Astrocyte (in vitro differentiated cells and primary cell): Measurements from ENCODE around the gene CMSS1. TPM values are rescaled to one million over a fixed set of nuclear protein-coding genes. Genes with fewer than 3 reads are reported as not detected.

ENCODE experiments used
- DNase-seq: peaks from one replicate; pipeline ENCODE4 v3.0.0-alpha.2; 2010; ENCODE audit warnings: low read depth
- FAIRE-seq: peaks from 2 replicates; lab custom pipeline; 2011; peaks lifted over from hg19 to GRCh38; lab: Jason Lieb, UNC
- H2AFZ ChIP-seq: 2 replicates; pipeline ENCODE4 v1.6.0; 2012; ENCODE audit warnings: low read depth, low read length, inconsistent platforms
- H3K27ac ChIP-seq: 2 replicates; pipeline ENCODE4 v1.5.1; 2011; ENCODE audit warnings: low read depth, low read length, inconsistent platforms
- H3K27me3 ChIP-seq: 2 replicates; pipeline ENCODE4 v1.6.0; 2011; ENCODE audit warnings: low read length, inconsistent platforms; ENCODE audit not compliant: insufficient read depth
- H3K36me3 ChIP-seq: 2 replicates; pipeline ENCODE4 v1.5.1; 2011; ENCODE audit warnings: low read length, inconsistent platforms; ENCODE audit not compliant: insufficient read depth
- H3K4me1 ChIP-seq: 2 replicates; pipeline ENCODE4 v1.5.1; 2011; ENCODE audit warnings: low read length, inconsistent platforms; ENCODE audit not compliant: insufficient read depth
- H3K4me2 ChIP-seq: 2 replicates; pipeline ENCODE4 v1.6.0; 2012; ENCODE audit warnings: low read length, inconsistent platforms
- H3K4me3 ChIP-seq: 2 replicates; pipeline ENCODE4 v1.5.1; 2011; ENCODE audit warnings: low read depth, mild to moderate bottlenecking, low read length, inconsistent platforms; ENCODE audit not compliant: insufficient read depth
- H3K79me2 ChIP-seq: 2 replicates; pipeline ENCODE4 v1.6.0; 2012; ENCODE audit warnings: mild to moderate bottlenecking, low read length, inconsistent platforms; ENCODE audit not compliant: insufficient read depth
- H3K9ac ChIP-seq: 2 replicates; pipeline ENCODE4 v1.6.0; 2012; ENCODE audit warnings: mild to moderate bottlenecking, low read length, inconsistent platforms
- H3K9me3 ChIP-seq: 2 replicates; pipeline ENCODE4 v1.5.1; 2012; ENCODE audit warnings: low read depth, mild to moderate bottlenecking, low read length, inconsistent platforms; ENCODE audit not compliant: insufficient read depth
- H4K20me1 ChIP-seq: 2 replicates; pipeline ENCODE4 v1.6.0; 2012; ENCODE audit warnings: low read length, inconsistent platforms; ENCODE audit not compliant: insufficient read depth
- H3K27ac Mint-ChIP-seq: one replicate; pipeline ENCODE4 v1.8.0; 2021; ENCODE audit warnings: mild to moderate bottlenecking, mixed read lengths; ENCODE audit not compliant: unreplicated experiment
- H3K27me3 Mint-ChIP-seq: one replicate; pipeline ENCODE4 v1.8.0; 2021; ENCODE audit warnings: low read depth, mixed read lengths; ENCODE audit not compliant: unreplicated experiment
- H3K36me3 Mint-ChIP-seq: one replicate; pipeline ENCODE4 v1.8.0; 2021; ENCODE audit warnings: low read depth, mixed read lengths; ENCODE audit not compliant: unreplicated experiment
- H3K4me1 Mint-ChIP-seq: one replicate; pipeline ENCODE4 v1.8.0; 2021; ENCODE audit warnings: low read depth, mixed read lengths; ENCODE audit not compliant: unreplicated experiment
- H3K4me3 Mint-ChIP-seq: one replicate; pipeline ENCODE4 v1.8.0; 2021; ENCODE audit warnings: mild to moderate bottlenecking, moderate library complexity, mixed read lengths; ENCODE audit not compliant: unreplicated experiment
- H3K9me3 Mint-ChIP-seq: one replicate; pipeline ENCODE4 v1.8.0; 2021; ENCODE audit warnings: mild to moderate bottlenecking, mixed read lengths; ENCODE audit not compliant: unreplicated experiment
- CTCF ChIP-seq: IDR thresholded peaks from 2 replicates; pipeline ENCODE4 v1.5.1; 2011; ENCODE audit warnings: low read depth, mild to moderate bottlenecking, inconsistent platforms, low read length, moderate library complexity; ENCODE audit not compliant: insufficient read depth
- EZH2 ChIP-seq: IDR thresholded peaks from 2 replicates; pipeline ENCODE4 v1.6.1; 2012; ENCODE audit warnings: mild to moderate bottlenecking, low read length, inconsistent platforms; ENCODE audit not compliant: insufficient read depth
- total RNA-seq: library from RNA; stranded (reverse); gene quantifications from 2 replicates; pipeline ENCODE4 v1.2.1, GENCODE V29; 2021

The CMSS1 gene
- total RNA-seq, 1 donor from 2014 or later, result 12.5 TPM

- no peak overlapping the region for H3K4me2 ChIP-seq
- H3K4me1 ChIP-seq, result no peaks in the 10 kb centered on the region
- TF ChIP-seq CTCF (no peak), EZH2 (no peak)
- H3K36me3 ChIP-seq, result no peaks in the 10 kb centered on the region
- no peaks in the 10 kb centered on the region for H4K20me1 ChIP-seq
- H3K27ac ChIP-seq, result no peak overlapping the region
- H3K9me3 ChIP-seq, result no peaks in the 10 kb centered on the region
- H3K36me3 Mint-ChIP-seq, result no peaks in the 10 kb centered on the region
- no peak for FAIRE-seq
- H3K4me1 Mint-ChIP-seq, result peaks cover 17% of the 10 kb centered on the region
- no peak for DNase-seq
- peak overlapping the region; percentile 80 for H3K27ac Mint-ChIP-seq
- H3K4me3 Mint-ChIP-seq, result no peak overlapping the region
- peaks cover 3% of the 10 kb centered on the region for H3K9me3 Mint-ChIP-seq
- no peak overlapping the region for H3K4me3 ChIP-seq
- no peak overlapping the region for H2AFZ ChIP-seq
- no peaks in the 10 kb centered on the region for H3K79me2 ChIP-seq
- H3K27me3 ChIP-seq, result no peaks in the 10 kb centered on the region
- H3K9ac ChIP-seq, result no peak overlapping the region
- no peaks in the 10 kb centered on the region for H3K27me3 Mint-ChIP-seq
Measured at GRCh38 chr3:99885851-99886250, 68.2 kb downstream of the CMSS1 start.

GRCh38 chr3:99891610-99892285, 74.1 kb downstream of the CMSS1 start:
- Histone ChIP-seq H3K4me3 (no peak overlapping the region), H3K9ac (no peak overlapping the region), H3K9me3 (no peaks in the 10 kb centered on the region), H3K36me3 (no peaks in the 10 kb centered on the region), H3K27me3 (no peaks in the 10 kb centered on the region), H3K27ac (no peak overlapping the region), H3K4me1 (peaks cover 14% of the 10 kb centered on the region), H3K79me2 (no peaks in the 10 kb centered on the region), H2AFZ (no peak overlapping the region), H4K20me1 (no peaks in the 10 kb centered on the region), H3K4me2 (no peak overlapping the region)
- H3K4me3 Mint-ChIP-seq, result no peak overlapping the region
- H3K27ac Mint-ChIP-seq, result no peak overlapping the region
- H3K4me1 Mint-ChIP-seq, result peaks cover 25% of the 10 kb centered on the region
- TF ChIP-seq CTCF (no peak), EZH2 (no peak)
- FAIRE-seq, result no peak
- H3K9me3 Mint-ChIP-seq, result peaks cover 3% of the 10 kb centered on the region
- H3K27me3 Mint-ChIP-seq, result no peaks in the 10 kb centered on the region
- no peaks in the 10 kb centered on the region for H3K36me3 Mint-ChIP-seq
- no peak for DNase-seq

GRCh38 chr3:99892332-99892731, 74.7 kb downstream of the CMSS1 start:
- no peaks in the 10 kb centered on the region for H4K20me1 ChIP-seq
- no peaks in the 10 kb centered on the region for H3K36me3 ChIP-seq
- H3K4me2 ChIP-seq, result no peak overlapping the region
- TF ChIP-seq CTCF (no peak), EZH2 (no peak)
- no peaks in the 10 kb centered on the region for H3K27me3 ChIP-seq
- FAIRE-seq (no peak), DNase-seq (no peak)
- no peak overlapping the region for H3K27ac Mint-ChIP-seq
- H3K36me3 Mint-ChIP-seq, result no peaks in the 10 kb centered on the region
- H3K27me3 Mint-ChIP-seq, result no peaks in the 10 kb centered on the region
- H3K4me1 ChIP-seq, result peaks cover 15% of the 10 kb centered on the region
- no peak overlapping the region for H2AFZ ChIP-seq
- H3K4me3 Mint-ChIP-seq, result no peak overlapping the region
- H3K9me3 Mint-ChIP-seq, result peaks cover 3% of the 10 kb centered on the region
- no peak overlapping the region for H3K27ac ChIP-seq
- H3K9ac ChIP-seq, result no peak overlapping the region
- no peak overlapping the region for H3K4me3 ChIP-seq
- no peaks in the 10 kb centered on the region for H3K79me2 ChIP-seq
- no peaks in the 10 kb centered on the region for H3K9me3 ChIP-seq
- H3K4me1 Mint-ChIP-seq, result peaks cover 25% of the 10 kb centered on the region
